ENCODE results near the gene LCN6. TPM values are rescaled to one million over a fixed set of nuclear protein-coding genes. Genes with fewer than 3 reads are reported as not detected.
"Not testable (repeated sequence)": the region's sequence is repeated elsewhere in the genome, so short reads cannot be mapped to it uniquely, and the experiment has no call there.

Gene LCN6
- total RNA-seq, 2 donors from 2014 or later, result not detected

DNA sequence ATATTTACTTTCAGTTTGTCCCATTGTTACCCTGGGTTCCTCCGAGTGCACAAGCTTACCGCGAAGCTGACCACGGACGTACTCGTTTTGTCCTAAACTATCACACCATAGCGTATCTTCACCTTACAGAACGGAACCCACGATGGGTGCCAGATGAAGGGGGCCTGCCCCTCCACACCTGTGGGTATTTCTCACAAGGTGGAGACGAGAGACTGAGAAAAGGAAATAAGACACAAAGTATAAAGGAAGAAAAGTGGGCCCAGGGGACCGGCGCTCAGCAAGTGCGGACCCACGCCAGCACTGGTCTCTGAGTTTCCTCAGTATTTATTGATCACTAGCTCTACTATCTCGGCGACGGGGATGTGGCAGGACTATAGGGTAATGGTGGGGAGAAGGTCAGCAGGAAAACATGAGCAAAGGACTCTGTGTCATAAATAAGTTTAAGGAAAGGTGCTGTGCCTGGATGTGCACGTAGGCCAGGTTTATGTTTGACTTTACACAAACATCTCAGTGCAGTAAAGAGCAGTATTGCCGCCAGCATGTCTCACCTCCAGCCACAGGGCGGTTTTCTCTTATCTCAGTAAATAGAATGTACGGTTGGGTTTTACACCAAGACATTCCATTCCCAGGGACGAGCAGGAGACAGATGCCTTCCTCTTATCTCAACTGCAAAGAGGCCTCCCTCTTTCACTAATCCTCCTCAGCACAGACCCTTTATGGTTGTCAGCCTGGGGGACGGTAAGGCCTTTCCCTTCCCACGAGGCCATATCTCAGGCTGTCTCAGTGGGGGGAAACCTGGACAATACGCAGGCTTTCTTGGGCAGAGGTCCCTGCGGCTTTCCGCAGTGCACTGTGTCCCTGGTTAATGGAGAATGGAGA is 40.6 kb upstream of the LCN6 start:
- not testable (repeated sequence) for H3K27ac Mint-ChIP-seq, H3K4me3 Mint-ChIP-seq

DNA sequence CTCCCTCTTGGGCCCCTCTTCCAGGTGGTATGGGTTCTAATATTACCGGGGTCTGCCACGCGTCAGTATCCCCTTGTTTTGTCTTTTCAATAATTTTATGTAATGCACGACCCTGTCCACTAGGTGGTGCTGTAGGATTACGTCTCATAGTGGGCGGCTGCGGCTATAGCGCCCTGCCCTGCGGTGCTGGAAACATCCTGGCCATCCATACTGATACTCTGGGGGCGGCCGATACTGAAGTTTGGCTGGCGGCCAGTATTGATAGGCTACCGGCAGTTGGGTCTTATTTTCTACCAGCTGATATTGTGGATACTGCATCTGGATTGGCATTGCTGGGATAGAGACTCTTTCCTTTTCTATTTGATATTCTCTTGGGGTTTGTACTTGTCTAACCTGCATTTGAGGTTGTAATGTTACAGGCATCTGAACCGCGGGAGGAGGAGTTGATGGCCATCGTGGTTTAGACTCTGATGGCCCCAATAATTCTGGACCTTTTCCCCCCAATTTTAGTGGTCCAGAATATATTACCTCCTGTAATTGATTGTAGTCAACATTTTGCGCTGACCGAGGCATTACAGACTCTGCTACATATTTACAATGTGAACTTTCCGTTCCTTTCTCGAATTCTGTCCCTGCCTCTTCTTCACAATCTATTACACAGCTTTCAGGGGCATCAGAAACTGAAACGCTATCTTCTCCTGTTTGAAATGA is 39.5 kb upstream of the LCN6 start:
- Mint-ChIP-seq H3K4me1 (peaks cover 27% of the 10 kb centered on the region), H3K27me3 (peaks cover 10% of the 10 kb centered on the region), H3K27ac (no peak overlapping the region), H3K36me3 (ENCODE audit: low read depth) (no peaks in the 10 kb centered on the region), H3K4me3 (peak overlapping the region; percentile 36)
- DNase-seq, result peak; percentile 43 to 59 (median 45)
- H3K9me3 ChIP-seq (ENCODE audit: control insufficient read depth, low read length, poor library complexity, severe bottlenecking), result no peaks in the 10 kb centered on the region
- no peak for ATAC-seq

More for the DNA sequence above, 40.6 kb upstream of the LCN6 start:
- H3K9me3 ChIP-seq (ENCODE audit: control insufficient read depth, low read length, poor library complexity, severe bottlenecking); H3K36me3 Mint-ChIP-seq (ENCODE audit: low read depth); ATAC-seq; DNase-seq: not testable (repeated sequence)
- Mint-ChIP-seq H3K27me3 (peaks cover 10% of the 10 kb centered on the region), H3K4me1 (peaks cover 27% of the 10 kb centered on the region)

DNA sequence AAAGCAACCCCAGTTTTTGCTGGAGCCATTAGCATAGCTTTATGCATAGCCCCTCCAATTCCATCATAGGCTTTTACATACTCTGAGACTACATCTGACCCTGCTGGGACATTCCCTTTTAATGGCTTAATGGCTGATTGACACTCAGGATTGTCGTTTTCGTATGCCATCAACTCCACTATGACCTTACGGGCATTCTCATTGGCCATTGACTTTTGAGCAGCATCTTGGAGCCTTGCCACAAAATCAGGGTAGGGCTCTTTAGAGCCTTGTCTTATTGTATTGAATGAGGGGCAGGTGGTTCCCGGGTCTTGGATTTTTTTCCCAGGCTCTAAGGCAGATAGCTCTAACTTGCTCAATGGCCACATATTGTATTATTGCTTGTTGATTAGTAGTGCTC is 38.7 kb upstream of the LCN6 start:
- DNase-seq; H3K36me3 Mint-ChIP-seq (ENCODE audit: low read depth); ATAC-seq; H3K9me3 ChIP-seq (ENCODE audit: control insufficient read depth, low read length, poor library complexity, severe bottlenecking); H3K4me3 Mint-ChIP-seq: not testable (repeated sequence)
- Mint-ChIP-seq H3K27ac (peak overlapping the region; percentile 43), H3K4me1 (peaks cover 23% of the 10 kb centered on the region), H3K27me3 (peaks cover 10% of the 10 kb centered on the region)

DNA sequence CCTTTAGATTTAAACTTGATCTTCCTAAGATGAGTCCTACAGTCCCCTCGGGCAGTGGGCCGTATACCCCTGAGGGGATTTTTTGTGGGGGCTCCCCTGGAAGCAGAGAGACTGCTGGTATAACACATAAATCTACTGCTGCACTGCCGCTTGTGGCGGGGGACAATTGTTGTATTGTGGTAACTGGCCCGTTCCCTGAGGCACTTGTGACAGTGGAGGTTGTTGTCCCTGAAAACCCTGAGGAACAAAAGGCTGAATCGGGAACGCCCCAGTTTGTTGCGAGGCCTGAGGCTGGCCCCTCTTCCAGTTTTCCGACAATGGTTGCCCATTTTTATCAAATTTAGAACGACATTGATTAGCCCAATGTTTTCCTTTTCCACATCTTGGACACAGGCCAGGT is 38.1 kb upstream of the LCN6 start:
- DNase-seq (no peak), ATAC-seq (no peak)
- H3K4me1 Mint-ChIP-seq, result peaks cover 21% of the 10 kb centered on the region
- no peak overlapping the region for H3K4me3 Mint-ChIP-seq
- no peaks in the 10 kb centered on the region for H3K9me3 ChIP-seq (ENCODE audit: control insufficient read depth, low read length, poor library complexity, severe bottlenecking)
- H3K36me3 Mint-ChIP-seq (ENCODE audit: low read depth), result no peaks in the 10 kb centered on the region
- H3K27ac Mint-ChIP-seq, result peak overlapping the region; percentile 43
- H3K27me3 Mint-ChIP-seq, result peaks cover 10% of the 10 kb centered on the region

DNA sequence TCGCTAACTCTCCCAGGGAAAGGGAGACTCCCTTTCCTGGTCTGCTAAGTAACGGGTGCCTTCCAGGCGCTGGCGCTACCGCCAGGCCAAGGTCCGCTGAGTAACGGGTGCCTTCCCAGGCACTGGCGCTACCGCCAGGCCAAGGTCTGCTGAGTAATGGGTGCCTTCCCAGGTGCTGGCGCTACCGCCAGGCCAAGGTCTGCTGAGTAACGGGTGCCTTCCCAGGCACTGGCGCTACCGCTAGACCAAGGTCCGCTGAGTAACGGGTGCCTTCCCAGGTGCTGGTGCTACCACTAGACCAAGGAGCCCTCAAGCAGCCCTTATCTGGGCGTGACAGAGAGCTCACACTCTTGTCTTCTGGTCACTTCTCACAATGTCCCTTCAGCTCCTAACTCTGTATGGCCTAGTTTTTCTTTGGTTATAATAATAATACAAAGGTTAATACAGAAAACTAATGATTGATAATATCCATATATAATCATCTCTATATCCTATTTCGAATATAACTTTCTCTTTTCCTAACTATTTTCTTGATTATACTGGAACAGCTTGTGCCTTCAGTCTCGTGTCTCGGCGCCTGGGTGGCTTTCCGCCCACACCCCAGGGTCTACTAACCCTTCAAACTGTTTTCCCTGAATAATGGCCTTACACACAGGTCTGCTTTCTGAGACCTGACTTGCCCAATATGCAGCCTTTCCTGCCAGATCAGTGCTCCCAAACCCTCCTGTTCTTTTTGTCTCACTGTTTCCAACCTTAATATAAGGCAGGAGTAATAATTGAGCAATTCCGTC is 37.4 kb upstream of the LCN6 start:
- not testable (repeated sequence) for H3K4me3 Mint-ChIP-seq; DNase-seq; H3K9me3 ChIP-seq (ENCODE audit: control insufficient read depth, low read length, poor library complexity, severe bottlenecking); ATAC-seq; H3K27ac Mint-ChIP-seq; H3K36me3 Mint-ChIP-seq (ENCODE audit: low read depth)
- H3K27me3 Mint-ChIP-seq, result peaks cover 13% of the 10 kb centered on the region
- peaks cover 21% of the 10 kb centered on the region for H3K4me1 Mint-ChIP-seq

DNA sequence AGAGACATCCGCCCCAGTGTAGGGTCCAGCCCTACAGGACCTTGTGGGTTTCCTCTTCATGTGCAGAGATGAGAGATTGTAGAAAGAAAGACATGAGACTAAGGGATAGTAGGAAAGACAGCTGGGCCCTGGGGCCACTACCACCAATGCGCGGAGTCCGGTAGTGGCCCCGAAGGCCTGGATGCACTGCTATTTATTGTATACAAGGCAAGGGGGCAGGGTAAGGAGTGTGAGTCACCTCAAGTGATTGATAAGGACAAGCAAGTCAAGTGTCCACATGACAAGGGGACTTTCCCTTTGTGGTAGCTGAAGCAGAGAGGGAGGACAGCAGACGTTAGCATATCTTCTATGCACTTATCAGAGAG is 36.7 kb upstream of the LCN6 start:
- Mint-ChIP-seq H3K4me3 (no peak overlapping the region), H3K27ac (no peak overlapping the region), H3K27me3 (peaks cover 21% of the 10 kb centered on the region), H3K36me3 (ENCODE audit: low read depth) (no peaks in the 10 kb centered on the region), H3K4me1 (peaks cover 21% of the 10 kb centered on the region)
- peak; percentile 91 for ATAC-seq
- no peak for DNase-seq
- no peaks in the 10 kb centered on the region for H3K9me3 ChIP-seq (ENCODE audit: control insufficient read depth, low read length, poor library complexity, severe bottlenecking)

DNA sequence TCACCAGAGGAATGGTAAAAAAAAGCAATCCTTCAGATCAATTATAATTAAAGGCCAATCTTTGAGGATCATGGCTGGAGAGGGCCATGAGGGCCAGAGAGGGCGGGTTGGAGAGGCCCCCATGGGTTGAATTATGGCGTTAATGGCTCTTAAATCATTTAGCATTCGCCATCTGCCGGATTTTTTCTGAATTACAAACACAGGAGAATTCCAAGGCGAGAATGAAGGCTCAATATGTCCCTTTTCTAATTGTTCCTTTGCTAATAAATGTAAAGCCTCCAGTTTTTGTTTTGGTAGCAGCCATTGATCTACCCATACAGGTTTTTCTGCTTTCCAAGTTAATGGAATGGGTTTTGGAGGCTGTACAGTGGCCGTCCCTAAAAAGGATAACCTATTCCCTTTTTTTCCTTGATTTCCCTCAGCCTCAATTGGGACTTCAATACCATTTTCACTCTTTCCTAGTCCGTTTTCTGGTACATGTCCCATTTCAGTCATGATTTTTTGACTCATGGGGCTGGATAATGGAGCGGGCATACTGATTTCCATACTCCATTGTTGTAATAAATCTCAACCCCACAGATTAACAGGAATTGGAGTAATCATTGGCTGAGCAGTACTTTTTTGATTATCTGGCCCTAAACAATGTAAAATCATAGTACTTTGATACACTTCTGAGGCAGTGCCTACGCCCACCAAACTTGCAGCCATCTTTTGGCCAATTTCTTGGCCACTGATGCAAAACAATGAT is 36.1 kb upstream of the LCN6 start:
- Mint-ChIP-seq H3K36me3 (ENCODE audit: low read depth) (no peaks in the 10 kb centered on the region), H3K27me3 (peaks cover 26% of the 10 kb centered on the region), H3K4me1 (peaks cover 25% of the 10 kb centered on the region), H3K4me3 (no peak overlapping the region), H3K27ac (no peak overlapping the region)
- no peak for ATAC-seq
- DNase-seq, result no peak
- H3K9me3 ChIP-seq (ENCODE audit: control insufficient read depth, low read length, poor library complexity, severe bottlenecking), result no peaks in the 10 kb centered on the region

DNA sequence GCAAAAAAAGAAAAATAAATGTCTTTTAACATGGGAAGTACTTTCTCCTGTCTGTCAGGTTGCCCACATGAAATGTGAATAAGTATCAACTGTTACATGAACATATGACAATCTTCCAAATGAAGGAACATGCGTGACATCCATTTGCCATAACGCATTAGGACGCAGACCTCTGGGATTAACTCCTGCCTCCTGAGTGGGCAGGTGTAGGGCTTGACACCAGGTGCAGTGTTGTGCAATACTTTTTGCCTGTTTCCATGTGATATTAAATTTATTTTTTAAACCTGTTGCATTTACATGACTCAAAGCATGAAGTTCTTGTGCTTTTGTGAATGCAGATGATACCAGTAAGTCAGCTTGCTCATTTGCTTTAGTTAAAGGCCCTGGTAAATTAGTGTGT is 34.1 kb upstream of the LCN6 start:
- Mint-ChIP-seq H3K4me1 (peaks cover 16% of the 10 kb centered on the region), H3K36me3 (ENCODE audit: low read depth) (peaks cover 7% of the 10 kb centered on the region), H3K27ac (no peak overlapping the region), H3K4me3 (no peak overlapping the region), H3K27me3 (peaks cover 44% of the 10 kb centered on the region)
- no peaks in the 10 kb centered on the region for H3K9me3 ChIP-seq (ENCODE audit: control insufficient read depth, low read length, poor library complexity, severe bottlenecking)
- DNase-seq (no peak), ATAC-seq (no peak)

DNA sequence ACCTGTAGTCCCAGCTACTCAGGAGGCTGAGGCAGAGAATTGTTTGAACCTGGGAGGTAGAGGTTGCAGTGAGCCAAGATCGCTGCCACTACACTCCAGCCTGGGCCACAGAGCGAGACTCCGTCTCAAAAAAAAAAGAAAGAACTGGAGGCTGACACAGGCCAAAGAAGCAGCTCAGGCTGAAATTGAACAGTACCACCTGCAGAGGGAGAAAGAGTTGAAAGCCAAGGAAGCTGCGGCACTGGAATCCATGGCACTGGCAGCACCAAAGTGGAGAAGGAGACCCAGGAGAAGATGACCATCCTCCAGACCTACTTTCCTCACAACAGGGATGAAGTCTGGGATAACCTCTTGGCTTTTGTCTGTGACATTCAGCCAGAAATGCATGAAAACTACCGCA is 31.5 kb upstream of the LCN6 start:
- no peak overlapping the region for H3K4me3 Mint-ChIP-seq
- DNase-seq (no peak), ATAC-seq (no peak)
- H3K36me3 Mint-ChIP-seq (ENCODE audit: low read depth), result peaks cover 7% of the 10 kb centered on the region
- peaks cover 10% of the 10 kb centered on the region for H3K4me1 Mint-ChIP-seq
- peaks cover 51% of the 10 kb centered on the region for H3K27me3 Mint-ChIP-seq
- no peaks in the 10 kb centered on the region for H3K9me3 ChIP-seq (ENCODE audit: control insufficient read depth, low read length, poor library complexity, severe bottlenecking)
- H3K27ac Mint-ChIP-seq, result no peak overlapping the region

DNA sequence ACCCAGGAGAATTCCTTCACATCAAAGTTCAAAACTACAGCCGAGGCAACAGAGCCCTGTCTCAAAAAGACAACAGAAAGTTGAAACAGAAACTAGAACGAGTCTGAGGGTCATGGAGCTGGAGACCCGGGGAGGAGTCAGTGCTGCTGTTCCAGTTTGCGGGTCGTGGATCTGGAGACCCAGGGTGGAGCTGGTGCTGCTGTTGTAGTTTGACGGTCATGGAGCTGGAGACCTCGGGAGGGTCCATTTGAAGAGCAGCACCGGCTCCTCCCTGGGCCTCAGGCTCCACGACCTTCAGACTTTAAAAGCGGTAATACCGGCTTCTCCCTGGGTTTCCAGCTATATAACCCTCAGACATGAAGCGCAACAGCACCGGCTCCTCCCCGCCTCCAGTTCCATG is 29.0 kb upstream of the LCN6 start:
- Mint-ChIP-seq H3K4me3 (no peak overlapping the region), H3K4me1 (peaks cover 12% of the 10 kb centered on the region), H3K27ac (no peak overlapping the region), H3K36me3 (ENCODE audit: low read depth) (peaks cover 7% of the 10 kb centered on the region), H3K27me3 (peaks cover 48% of the 10 kb centered on the region)
- ATAC-seq, result no peak
- DNase-seq, result no peak
- H3K9me3 ChIP-seq (ENCODE audit: control insufficient read depth, low read length, poor library complexity, severe bottlenecking), result no peaks in the 10 kb centered on the region

DNA sequence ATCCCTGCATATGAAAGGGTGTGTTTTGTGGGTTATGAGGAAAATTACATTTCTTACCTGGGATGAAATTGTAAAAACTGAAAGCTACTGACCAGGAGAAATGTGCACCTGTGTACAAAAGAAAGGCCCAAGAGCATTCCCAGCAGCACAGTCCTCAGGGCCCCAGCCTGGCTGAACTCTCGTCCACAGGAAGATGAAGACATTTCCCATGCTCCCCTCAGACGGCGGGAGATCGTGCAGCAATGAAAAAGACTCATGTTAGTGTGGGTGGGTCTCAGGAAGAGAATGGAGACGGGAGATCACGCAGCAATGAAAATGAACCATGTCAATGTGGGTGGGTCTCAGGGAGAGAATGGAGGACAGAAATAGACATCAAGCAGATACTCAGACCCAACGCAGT is 28.6 kb upstream of the LCN6 start:
- Mint-ChIP-seq H3K36me3 (ENCODE audit: low read depth) (peaks cover 7% of the 10 kb centered on the region), H3K4me3 (no peak overlapping the region), H3K27ac (no peak overlapping the region), H3K27me3 (peaks cover 48% of the 10 kb centered on the region), H3K4me1 (peaks cover 12% of the 10 kb centered on the region)
- DNase-seq, result no peak
- H3K9me3 ChIP-seq (ENCODE audit: control insufficient read depth, low read length, poor library complexity, severe bottlenecking), result no peaks in the 10 kb centered on the region
- no peak for ATAC-seq

DNA sequence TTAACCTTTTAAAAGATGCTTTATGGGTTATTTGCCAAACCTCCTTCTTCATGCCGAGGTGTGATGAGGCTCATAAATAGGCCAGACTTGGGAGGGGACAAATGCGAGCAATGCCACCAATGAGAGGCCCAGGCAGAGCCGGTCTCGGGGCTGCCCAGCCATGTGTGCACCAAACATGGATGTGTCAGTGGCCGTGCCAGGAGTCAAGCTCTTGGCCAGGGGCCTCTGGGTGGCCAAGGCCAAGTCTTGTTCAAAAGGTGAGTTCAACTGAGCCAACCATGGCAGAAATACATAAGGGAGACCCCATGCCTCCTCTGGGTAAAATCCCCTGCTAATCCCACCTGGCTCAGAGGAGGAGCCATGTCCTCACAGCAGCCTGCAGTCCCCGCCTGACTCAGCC is 26.9 kb upstream of the LCN6 start:
- H3K27me3 Mint-ChIP-seq, result peaks cover 40% of the 10 kb centered on the region
- no peak for DNase-seq
- H3K4me1 Mint-ChIP-seq, result peaks cover 12% of the 10 kb centered on the region
- H3K27ac Mint-ChIP-seq, result no peak overlapping the region
- no peak for ATAC-seq
- H3K9me3 ChIP-seq (ENCODE audit: control insufficient read depth, low read length, poor library complexity, severe bottlenecking), result no peaks in the 10 kb centered on the region
- H3K4me3 Mint-ChIP-seq, result no peak overlapping the region
- peaks cover 7% of the 10 kb centered on the region for H3K36me3 Mint-ChIP-seq (ENCODE audit: low read depth)

Measured in T-helper 17 cell (primary cell).